ENCODE measurements around the gene SIRT4.

- TF ChIP-seq POLR2A (IDR thresholded peaks at IDR 0.05) (peak; percentile 66 to 99 (median 98)), CTCF (IDR thresholded peaks at IDR 0.05) (peak in 1 of 7 experiments; percentile 0)
These were observed 25.5 kb downstream of the SIRT4 start, which contains the start of gene PLA2G1B for GRCh38 chr12:120327593-120327992.

Measured in body of pancreas (tissue), 4 donors.